K562 (cell line): ENCODE data around the gene CAST.

Source experiments
- EP300 ChIP-seq: IDR thresholded peaks from 2 replicates; pipeline ENCODE4 v1.6.1; 2012; ENCODE audit warnings: low read length, improper control_type of control experiment
- EZH2 ChIP-seq: IDR thresholded peaks from 2 replicates; pipeline ENCODE4 v1.6.1; 2012; ENCODE audit warnings: low read depth, mild to moderate bottlenecking, inconsistent platforms, low read length, borderline replicate concordance
- JUNB ChIP-seq: fragments of 450-650 bp; formaldehyde crosslinking; conservative IDR thresholded peaks from 2 replicates; pipeline ENCODE4 v1.4.0; 2020; ENCODE audit warnings: mild to moderate bottlenecking
- KDM1A ChIP-seq, 2 experiments: fragments of 450-650 bp; IDR thresholded peaks; 2 replicates each; pipeline ENCODE4 v1.6.1; 2016; ENCODE audit warnings: mild to moderate bottlenecking in 2 of 2
- MYC ChIP-seq, 2 experiments: fragments of 250-450 bp in 1 of 2; sonication (Bioruptor Pico) in 1 of 2; IDR thresholded peaks; 2 replicates each; pipeline versions ENCODE4 v1.5.1 to v1.6.1; 2012 to 2021; ENCODE audit warnings: low read depth in 2 of 2, borderline replicate concordance in 1 of 2, improper control_type of control experiment in 1 of 2, low read length in 1 of 2, mild to moderate bottlenecking in 1 of 2, moderate library complexity in 1 of 2
- POLR2G ChIP-seq: fragments of 200-400 bp; formaldehyde crosslinking; IDR thresholded peaks from 2 replicates; pipeline ENCODE4 v1.6.1; 2017; ENCODE audit warnings: low read depth, mild to moderate bottlenecking, antibody characterized with exemption, low read length, moderate library complexity
- SRSF7 ChIP-seq: fragments of 200-400 bp; formaldehyde crosslinking; optimal IDR thresholded peaks from 2 replicates; pipeline ENCODE3; 2017; ENCODE audit warnings: mild to moderate bottlenecking, low read depth, low read length
- ZBTB26 ChIP-seq: fragments of 450-650 bp; formaldehyde crosslinking; IDR thresholded peaks from 2 replicates; pipeline ENCODE4 v1.4.0; 2022; ENCODE audit warnings: missing genetic modification characterization

- TF ChIP-seq POLR2G (no peak), SRSF7 (no peak), EP300 (no peak), ZBTB26 (CRISPR knock-in tag) (no peak), MYC (IDR thresholded peaks at IDR 0.05; ENCODE audit: low read depth, low read length) (no peak), MYC (CRISPR knock-in tag; IDR thresholded peaks at IDR 0.05; ENCODE audit: borderline replicate concordance, low read depth) (no peak), EZH2 (no peak), JUNB (CRISPR knock-in tag) (no peak), KDM1A (IDR thresholded peaks at IDR 0.05) (no peak)
These were observed 21.2 kb downstream of the CAST start for GRCh38 chr5:96683392-96683791.
